Spleen (tissue), 11 donors: ENCODE measurements around the gene KRTAP4-11. TPM values are rescaled to one million over a fixed set of nuclear protein-coding genes. Genes with fewer than 3 reads are reported as not detected.

Experiments
- DNase-seq: peaks from one replicate; pipeline ENCODE4 v3.0.0-alpha.2; 2020
- H3K27ac ChIP-seq, 8 donors: fragments of 200-600 bp; sonication (generic) in 7 of 8; 1 replicate in 4 of 8; 2 replicates in 4 of 8; pipeline versions ENCODE4 v1.5.0 to v1.8.0; 2016 to 2021; ENCODE audit warnings: inconsistent platforms in 4 of 8, mild to moderate bottlenecking in 4 of 8, moderate library complexity in 1 of 8
- H3K27me3 ChIP-seq, 7 donors: fragments of 200-600 bp; sonication (generic) in 6 of 7; replicated peaks in 1 of 7; 1 replicate in 4 of 7; 2 replicates in 3 of 7; pipeline versions ENCODE4 v1.5.0 to v1.8.0; 2016 to 2021; ENCODE audit warnings: inconsistent platforms in 3 of 7, mild to moderate bottlenecking in 1 of 7
- H3K36me3 ChIP-seq, 6 donors: fragments of 200-600 bp; sonication (generic) in 5 of 6; 1 replicate in 4 of 6; 2 replicates in 2 of 6; pipeline versions ENCODE4 v1.5.0 to v1.8.0; 2016 to 2021; ENCODE audit warnings: inconsistent platforms in 2 of 6
- H3K4me1 ChIP-seq, 6 donors: fragments of 200-600 bp; sonication (generic) in 5 of 6; 1 replicate in 3 of 6; 2 replicates in 3 of 6; pipeline versions ENCODE4 v1.5.0 to v1.8.0; 2016 to 2021; ENCODE audit warnings: inconsistent platforms in 3 of 6
- H3K4me3 ChIP-seq, 8 donors: fragments of 200-600 bp; sonication (generic) in 7 of 8; 1 replicate in 4 of 8; 2 replicates in 4 of 8; pipeline versions ENCODE4 v1.5.0 to v1.8.0; 2016 to 2021; ENCODE audit warnings: inconsistent platforms in 4 of 8, mild to moderate bottlenecking in 4 of 8, moderate library complexity in 2 of 8
- H3K9me3 ChIP-seq, 8 donors: fragments of 200-600 bp; sonication (generic) in 7 of 8; 1 replicate in 4 of 8; 2 replicates in 4 of 8; pipeline versions ENCODE4 v1.5.0 to v1.8.0; 2016 to 2021; ENCODE audit warnings: inconsistent platforms in 4 of 8
- CTCF ChIP-seq, 11 experiments: fragments of 200-600 bp in 7 of 11; fragments of 450-650 bp in 4 of 11; sonication (generic) in 4 of 11; IDR thresholded peaks in 8 of 11; conservative IDR thresholded peaks in 3 of 11; 1 replicate in 7 of 11; 2 replicates in 4 of 11; pipeline versions ENCODE4 v1.4.0 to v1.8.0; 2016 to 2021; ENCODE audit warnings: antibody characterized with exemption in 11 of 11, inconsistent platforms in 4 of 11, mild to moderate bottlenecking in 1 of 11
- POLR2A ChIP-seq, 3 donors: fragments of 450-650 bp; IDR thresholded peaks; one replicate each; pipeline ENCODE4 v1.5.1; 2017; ENCODE audit warnings: antibody characterized with exemption in 3 of 3, mild to moderate bottlenecking in 1 of 3
- POLR2AphosphoS5 ChIP-seq, 3 donors: sonication (generic); formaldehyde crosslinking; IDR thresholded peaks; one replicate each; pipeline ENCODE4 v1.5.1; 2017; ENCODE audit warnings: antibody characterized with exemption in 3 of 3
- WGBS, 5 donors: extraction: QIAGEN DNeasy Blood & Tissue Kit in 3 of 5; methylation state at CpG; one replicate each; pipeline versions ENCODE4 v1.1.5 to v1.1.7; 2013 to 2018; 5-methylcytosine and 5-hydroxymethylcytosine counted together
- intact Hi-C: fragments of 100-400 bp; cut with DNase I; formaldehyde crosslinking; loops from one replicate; pipeline ENCODE4 v1.15.0; 2023; ENCODE audit warnings: low total_unique reads
- polyA plus RNA-seq, 3 donors: library from polyadenylated mRNA; stranded (reverse); fragments of 200-250 nt; gene quantifications; one replicate each; pipeline ENCODE4 v1.2.1, GENCODE V29; 2013
- total RNA-seq, 7 donors: library from RNA; depleted of rRNA in 3 of 7; stranded (reverse); fragments of >200 nt in 3 of 7; fragmentation: NEBNext Ultra II Directional in 4 of 7; extraction: Animal tissue kit (Norgen Biotek cat#: 25700) in 4 of 7; gene quantifications; one replicate each; pipeline versions ENCODE4 v1.1.0 to v1.2.1, GENCODE V29; 2016 to 2021
- donor health status: healthy with polysubstance abuse.
- donor health status: DM: no; HTN: no; CAD: no; lungs with moderate emphysema.
- donor health status: DM: no; HTN: no; CAD: no.
- donor health status: Bipolar disorder and iron deficiency.
- donor health status: healthy.
- donor health status: DM: no; HTN: no; CAD: no.
- donor health status: DM: yes; HTN: yes; CAD: no.

Gene KRTAP4-11
- total and polyA plus RNA-seq, 10 donors, result not detected

GRCh38 chr17:41147531-41148204 lies 29.5 kb upstream of the KRTAP4-11 start:
- Histone ChIP-seq H3K4me3 (no peak overlapping the region), H3K9me3 (peaks cover 0 to 21% (median 17%) of the 10 kb centered on the region in 8 donors), H3K27ac (no peak overlapping the region), H3K4me1 (no peaks in the 10 kb centered on the region), H3K36me3 (no peaks in the 10 kb centered on the region), H3K27me3 (peaks cover 0 to 4% (median 0%) of the 10 kb centered on the region in 7 donors)
- TF ChIP-seq CTCF (IDR thresholded peaks at IDR 0.05 in 8 of 11, conservative IDR thresholded peaks at IDR 0.05 in 3 of 11), result no peak
- intact Hi-C loops, result no loop called here
- WGBS, 5 donors, result 71 to 97% (median 94%) methylated on average over 2 of the region's 2 CpGs
- DNase-seq, result no peak

GRCh38 chr17:41145261-41145660 lies 27.1 kb upstream of the KRTAP4-11 start:
- intact Hi-C loops, result no loop called here
- TF ChIP-seq POLR2AphosphoS5 (IDR thresholded peaks at IDR 0.05) (no peak), CTCF (IDR thresholded peaks at IDR 0.05 in 8 of 11, conservative IDR thresholded peaks at IDR 0.05 in 3 of 11) (no peak), POLR2A (IDR thresholded peaks at IDR 0.05) (no peak)
- Histone ChIP-seq H3K4me1 (no peaks in the 10 kb centered on the region), H3K4me3 (no peak overlapping the region), H3K27me3 (peaks cover 0 to 4% (median 0%) of the 10 kb centered on the region in 7 donors), H3K9me3 (peaks cover 0 to 40% (median 26%) of the 10 kb centered on the region in 8 donors), H3K36me3 (no peaks in the 10 kb centered on the region), H3K27ac (no peak overlapping the region)
- no peak for DNase-seq
- 87 to 95% (median 94%) methylated on average over 2 of the region's 2 CpGs for WGBS, 5 donors

- TF ChIP-seq CTCF (IDR thresholded peaks at IDR 0.05 in 8 of 11, conservative IDR thresholded peaks at IDR 0.05 in 3 of 11) (no peak), POLR2A (IDR thresholded peaks at IDR 0.05) (no peak), POLR2AphosphoS5 (IDR thresholded peaks at IDR 0.05) (no peak)
- H3K27ac ChIP-seq, result no peak overlapping the region
- H3K4me3 ChIP-seq, result no peak overlapping the region
- 79 to 95% (median 95%) methylated on average over 1 of the region's 1 CpG for WGBS, 5 donors
- H3K9me3 ChIP-seq, result peaks cover 0 to 45% (median 30%) of the 10 kb centered on the region in 8 donors
- peaks cover 0 to 7% (median 0%) of the 10 kb centered on the region in 7 donors for H3K27me3 ChIP-seq
- DNase-seq, result no peak
- H3K4me1 ChIP-seq, result no peaks in the 10 kb centered on the region
- H3K36me3 ChIP-seq, result no peaks in the 10 kb centered on the region
- intact Hi-C loops, result no loop called here
Measured at GRCh38 chr17:41144846-41145245, 26.7 kb upstream of the KRTAP4-11 start.

GRCh38 chr17:41141361-41141760 lies 23.2 kb upstream of the KRTAP4-11 start:
- Histone ChIP-seq H3K36me3 (no peaks in the 10 kb centered on the region), H3K9me3 (peaks cover 0 to 49% (median 35%) of the 10 kb centered on the region in 8 donors), H3K27ac (no peak overlapping the region), H3K27me3 (peaks cover 0 to 7% (median 0%) of the 10 kb centered on the region in 7 donors), H3K4me1 (no peaks in the 10 kb centered on the region), H3K4me3 (no peak overlapping the region)
- DNase-seq, result no peak
- TF ChIP-seq POLR2AphosphoS5 (IDR thresholded peaks at IDR 0.05) (no peak), POLR2A (IDR thresholded peaks at IDR 0.05) (no peak), CTCF (IDR thresholded peaks at IDR 0.05 in 8 of 11, conservative IDR thresholded peaks at IDR 0.05 in 3 of 11) (no peak)
- intact Hi-C loops, result no loop called here
